HepG2 (cell line): Measurements from ENCODE around the gene CCDC50. TPM values are rescaled to one million over a fixed set of nuclear protein-coding genes. Genes with fewer than 3 reads are reported as not detected.

Experiments
- KLF6 ChIP-seq: IDR thresholded peaks from 2 replicates; pipeline ENCODE4 v1.8.0; 2016; ENCODE audit warnings: missing biosample characterization, missing genetic modification reagents
- NKX3-1 ChIP-seq: sonication (generic); formaldehyde crosslinking; IDR thresholded peaks from 2 replicates; pipeline ENCODE4 v1.5.0; 2020; ENCODE audit warnings: missing genetic modification reagents
- SNAI1 ChIP-seq: sonication (generic); formaldehyde crosslinking; IDR thresholded peaks from 2 replicates; pipeline ENCODE4 v1.5.0; 2020; ENCODE audit warnings: mild to moderate bottlenecking, missing genetic modification reagents, borderline replicate concordance
- SOX6 ChIP-seq, 2 experiments: fragments of 450-650 bp in 1 of 2; sonication (generic) in 1 of 2; formaldehyde crosslinking in 1 of 2; IDR thresholded peaks; 2 replicates each; pipeline versions ENCODE4 v1.4.0 to v1.6.1; 2017 to 2020; ENCODE audit warnings: antibody characterized with exemption in 1 of 2, mild to moderate bottlenecking in 1 of 2, missing genetic modification reagents in 1 of 2
- TEAD2 ChIP-seq: sonication (generic); formaldehyde crosslinking; IDR thresholded peaks from 2 replicates; pipeline ENCODE4 v1.9.0; 2021; ENCODE audit warnings: missing genetic modification reagents
- ZBTB10 ChIP-seq: sonication (generic); formaldehyde crosslinking; IDR thresholded peaks from 2 replicates; pipeline ENCODE4 v1.4.0; 2020; ENCODE audit warnings: missing genetic modification reagents, borderline replicate concordance
- ZBTB3 ChIP-seq: sonication (generic); formaldehyde crosslinking; IDR thresholded peaks from 2 replicates; pipeline ENCODE4 v1.4.0; 2020; ENCODE audit warnings: low read depth, mild to moderate bottlenecking, moderate library complexity, missing genetic modification reagents, borderline replicate concordance
- ZBTB43 ChIP-seq: sonication (generic); formaldehyde crosslinking; conservative IDR thresholded peaks from 2 replicates; pipeline ENCODE4 v1.4.0; 2020; ENCODE audit warnings: missing genetic modification reagents
- ZFY ChIP-seq: sonication (generic); formaldehyde crosslinking; IDR thresholded peaks from 2 replicates; pipeline ENCODE4 v1.4.0; 2020; ENCODE audit warnings: missing genetic modification reagents
- ZNF33A ChIP-seq: sonication (generic); formaldehyde crosslinking; IDR thresholded peaks from 2 replicates; pipeline ENCODE4 v1.5.1; 2020; ENCODE audit warnings: missing genetic modification reagents, mild to moderate bottlenecking, moderate library complexity, borderline replicate concordance
- ZNF496 ChIP-seq: sonication (generic); formaldehyde crosslinking; IDR thresholded peaks from 2 replicates; pipeline ENCODE4 v1.8.1; 2023; ENCODE audit warnings: mild to moderate bottlenecking, moderate library complexity, missing genetic modification reagents; ENCODE audit not compliant: insufficient replicate concordance
- ZNF703 ChIP-seq: sonication (generic); formaldehyde crosslinking; IDR thresholded peaks from 2 replicates; pipeline ENCODE4 v1.5.1; 2020; ENCODE audit warnings: missing genetic modification reagents, mild to moderate bottlenecking, moderate library complexity, borderline replicate concordance
- ZNF737 ChIP-seq: sonication (generic); formaldehyde crosslinking; IDR thresholded peaks from 2 replicates; pipeline ENCODE4 v1.5.0; 2020; ENCODE audit warnings: missing genetic modification reagents, mild to moderate bottlenecking, borderline replicate concordance
- ZNF775 ChIP-seq: sonication (generic); formaldehyde crosslinking; IDR thresholded peaks from 2 replicates; pipeline ENCODE4 v1.4.0; 2020; ENCODE audit warnings: missing genetic modification reagents, mild to moderate bottlenecking, moderate library complexity, borderline replicate concordance
- polyA plus RNA-seq, 8 experiments: library from polyadenylated mRNA; depleted of rRNA in 3 of 8; stranded (reverse) in 7 of 8; unstranded in 1 of 8; fragments of >200 nt; fragmentation: Illumina TruSeq in 4 of 8; extraction: Trizol in 4 of 8; gene quantifications; 2 replicates each; pipeline versions ENCODE4 v1.2.1 to v1.2.3, GENCODE V29; 2011 to 2016; ENCODE audit warnings: low read depth in 4 of 8, missing spikeins in 1 of 8, mixed read lengths in 1 of 8; ENCODE audit not compliant: insufficient read depth in 1 of 8
- total RNA-seq, 5 experiments: library from RNA; depleted of rRNA; stranded (reverse); fragments of >200 nt; fragmentation: Illumina TruSeq; extraction: Trizol; gene quantifications; 2 replicates each; pipeline ENCODE4 v1.2.3, GENCODE V29; 2016; ENCODE audit warnings: low read depth in 1 of 5
- TF ChIP-seq, protein P1 (sequence below): sonication (generic); formaldehyde crosslinking; IDR thresholded peaks from 2 replicates; pipeline ENCODE4 v1.4.0; 2020; ENCODE audit warnings: missing genetic modification reagents, mild to moderate bottlenecking, borderline replicate concordance
- TF ChIP-seq, protein P2 (sequence below): sonication (generic); IDR thresholded peaks from 2 replicates; pipeline ENCODE4 v1.6.1; 2016; ENCODE audit warnings: low read depth, borderline replicate concordance
- TF ChIP-seq, protein P3 (sequence below): sonication (generic); formaldehyde crosslinking; IDR thresholded peaks from 2 replicates; pipeline ENCODE4 v1.4.0; 2020; ENCODE audit warnings: mild to moderate bottlenecking, low read depth, missing genetic modification reagents

Gene CCDC50
- total and polyA plus RNA-seq, 2 of the 13 experiments (the other 11 are each of a cell fraction or from before 2014, with no cell fraction given) = 47.6 to 66.4 TPM

DNA sequence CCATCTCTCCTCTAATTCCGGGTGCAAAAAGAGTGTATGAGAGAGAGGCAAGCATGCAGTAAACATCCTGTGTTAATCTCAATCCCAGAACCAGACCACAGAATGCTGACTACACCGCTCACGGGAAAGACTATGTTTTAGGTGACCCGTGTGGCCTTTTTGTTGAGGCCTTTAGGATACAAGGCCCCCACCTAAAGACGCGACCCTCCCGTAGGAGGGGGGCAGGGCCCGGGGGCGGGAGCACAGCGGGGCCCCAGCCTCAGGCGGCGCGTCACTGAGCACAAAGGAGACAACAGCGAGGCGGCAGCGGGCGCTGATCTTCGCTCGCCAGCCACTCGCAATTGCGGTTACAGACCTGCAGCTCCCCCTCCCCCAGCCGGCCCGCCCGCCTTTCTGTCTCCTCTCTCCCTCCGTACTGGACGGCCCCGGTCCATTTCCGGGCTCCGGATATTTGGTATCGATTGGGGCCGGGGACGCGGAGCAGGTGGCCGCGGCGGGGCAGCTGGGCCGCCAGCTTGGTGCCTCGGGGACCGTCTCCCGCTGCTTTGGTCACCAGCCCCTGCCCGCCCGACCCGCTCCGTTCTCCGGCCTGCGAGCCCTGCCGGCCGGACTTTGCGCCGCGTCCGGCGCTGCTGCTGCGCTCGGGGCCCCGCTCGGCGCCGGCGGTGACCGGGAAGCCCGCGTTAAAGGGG, at the start of gene CCDC50 (continued):
- TF ChIP-seq ZNF737 (CRISPR knock-in tag) = no peak
- TF ChIP-seq, protein P1, sequence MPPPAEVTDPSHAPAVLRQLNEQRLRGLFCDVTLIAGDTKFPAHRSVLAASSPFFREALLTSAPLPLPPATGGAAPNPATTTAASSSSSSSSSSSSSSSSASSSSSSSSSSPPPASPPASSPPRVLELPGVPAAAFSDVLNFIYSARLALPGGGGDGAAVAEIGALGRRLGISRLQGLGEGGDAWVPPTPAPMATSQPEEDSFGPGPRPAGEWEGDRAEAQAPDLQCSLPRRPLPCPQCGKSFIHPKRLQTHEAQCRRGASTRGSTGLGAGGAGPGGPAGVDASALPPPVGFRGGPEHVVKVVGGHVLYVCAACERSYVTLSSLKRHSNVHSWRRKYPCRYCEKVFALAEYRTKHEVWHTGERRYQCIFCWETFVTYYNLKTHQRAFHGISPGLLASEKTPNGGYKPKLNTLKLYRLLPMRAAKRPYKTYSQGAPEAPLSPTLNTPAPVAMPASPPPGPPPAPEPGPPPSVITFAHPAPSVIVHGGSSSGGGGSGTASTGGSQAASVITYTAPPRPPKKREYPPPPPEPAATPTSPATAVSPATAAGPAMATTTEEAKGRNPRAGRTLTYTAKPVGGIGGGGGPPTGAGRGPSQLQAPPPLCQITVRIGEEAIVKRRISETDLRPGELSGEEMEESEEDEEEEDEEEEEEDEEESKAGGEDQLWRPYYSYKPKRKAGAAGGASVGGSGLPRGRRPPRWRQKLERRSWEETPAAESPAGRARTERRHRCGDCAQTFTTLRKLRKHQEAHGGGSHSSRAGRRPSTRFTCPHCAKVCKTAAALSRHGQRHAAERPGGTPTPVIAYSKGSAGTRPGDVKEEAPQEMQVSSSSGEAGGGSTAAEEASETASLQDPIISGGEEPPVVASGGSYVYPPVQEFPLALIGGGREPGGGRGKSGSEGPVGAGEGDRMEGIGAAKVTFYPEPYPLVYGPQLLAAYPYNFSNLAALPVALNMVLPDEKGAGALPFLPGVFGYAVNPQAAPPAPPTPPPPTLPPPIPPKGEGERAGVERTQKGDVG (CRISPR knock-in tag) = no peak
- TF ChIP-seq, protein P2, sequence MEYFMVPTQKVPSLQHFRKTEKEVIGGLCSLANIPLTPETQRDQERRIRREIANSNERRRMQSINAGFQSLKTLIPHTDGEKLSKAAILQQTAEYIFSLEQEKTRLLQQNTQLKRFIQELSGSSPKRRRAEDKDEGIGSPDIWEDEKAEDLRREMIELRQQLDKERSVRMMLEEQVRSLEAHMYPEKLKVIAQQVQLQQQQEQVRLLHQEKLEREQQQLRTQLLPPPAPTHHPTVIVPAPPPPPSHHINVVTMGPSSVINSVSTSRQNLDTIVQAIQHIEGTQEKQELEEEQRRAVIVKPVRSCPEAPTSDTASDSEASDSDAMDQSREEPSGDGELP = peak; percentile 89
- TF ChIP-seq ZBTB10 (CRISPR knock-in tag) = no peak
- TF ChIP-seq ZFY = peak; percentile 90
- peak; percentile 91 for TF ChIP-seq SNAI1 (CRISPR knock-in tag)
- no peak for TF ChIP-seq NKX3-1 (CRISPR knock-in tag)
- TF ChIP-seq SOX6 (IDR thresholded peaks at IDR 0.05) = no peak
- peak; percentile 83 for TF ChIP-seq SOX6 (CRISPR knock-in tag; IDR thresholded peaks at IDR 0.05)
- TF ChIP-seq KLF6 (CRISPR knock-in tag) = peak; percentile 77; the same call in 1 of the 2 replicates
- peak; percentile 50; the same call in 1 of the 2 replicates for TF ChIP-seq ZBTB43
- no peak for TF ChIP-seq ZNF496
- TF ChIP-seq ZNF33A (CRISPR knock-in tag) = peak; percentile 67; the same call in 1 of the 2 replicates
- no peak for TF ChIP-seq TEAD2 (CRISPR knock-in tag)
- no peak for TF ChIP-seq ZBTB3
- TF ChIP-seq ZNF703 (CRISPR knock-in tag) = peak; percentile 45; the same call in 1 of the 2 replicates
- no peak for TF ChIP-seq ZNF775
- TF ChIP-seq, protein P3, sequence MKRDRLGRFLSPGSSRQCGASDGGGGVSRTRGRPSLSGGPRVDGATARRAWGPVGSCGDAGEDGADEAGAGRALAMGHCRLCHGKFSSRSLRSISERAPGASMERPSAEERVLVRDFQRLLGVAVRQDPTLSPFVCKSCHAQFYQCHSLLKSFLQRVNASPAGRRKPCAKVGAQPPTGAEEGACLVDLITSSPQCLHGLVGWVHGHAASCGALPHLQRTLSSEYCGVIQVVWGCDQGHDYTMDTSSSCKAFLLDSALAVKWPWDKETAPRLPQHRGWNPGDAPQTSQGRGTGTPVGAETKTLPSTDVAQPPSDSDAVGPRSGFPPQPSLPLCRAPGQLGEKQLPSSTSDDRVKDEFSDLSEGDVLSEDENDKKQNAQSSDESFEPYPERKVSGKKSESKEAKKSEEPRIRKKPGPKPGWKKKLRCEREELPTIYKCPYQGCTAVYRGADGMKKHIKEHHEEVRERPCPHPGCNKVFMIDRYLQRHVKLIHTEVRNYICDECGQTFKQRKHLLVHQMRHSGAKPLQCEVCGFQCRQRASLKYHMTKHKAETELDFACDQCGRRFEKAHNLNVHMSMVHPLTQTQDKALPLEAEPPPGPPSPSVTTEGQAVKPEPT (CRISPR knock-in tag) = 0 out of 2 replicates have a peak, but pooled peaks have one; percentile 76
